ENCODE measurements around the gene ZNF618.

- TF ChIP-seq CTCF (IDR thresholded peaks at IDR 0.05; ENCODE audit: low read depth, low read length, poor library complexity, severe bottlenecking) (no peak), EZH2phosphoT487 (IDR thresholded peaks at IDR 0.05; ENCODE audit: borderline replicate concordance, low read length) (no peak)
Measured at GRCh38 chr9:113857875-113858274, 18.2 kb upstream of the ZNF618 start.
